GM08714 (cell line): ENCODE data around the gene RRP36.

Source experiments
- H3K4me3 ChIP-seq: fragments of 200-500 bp; sonication (Bioruptor generic); 2 replicates; pipeline ENCODE4 v1.5.1; 2014; ENCODE audit warnings: mild to moderate bottlenecking, low read length, inconsistent platforms
- ZNF274 ChIP-seq: IDR thresholded peaks from 2 replicates; pipeline ENCODE4 v1.6.1; 2012; ENCODE audit warnings: mild to moderate bottlenecking, low read depth, low read length

The RRP36 gene

DNA sequence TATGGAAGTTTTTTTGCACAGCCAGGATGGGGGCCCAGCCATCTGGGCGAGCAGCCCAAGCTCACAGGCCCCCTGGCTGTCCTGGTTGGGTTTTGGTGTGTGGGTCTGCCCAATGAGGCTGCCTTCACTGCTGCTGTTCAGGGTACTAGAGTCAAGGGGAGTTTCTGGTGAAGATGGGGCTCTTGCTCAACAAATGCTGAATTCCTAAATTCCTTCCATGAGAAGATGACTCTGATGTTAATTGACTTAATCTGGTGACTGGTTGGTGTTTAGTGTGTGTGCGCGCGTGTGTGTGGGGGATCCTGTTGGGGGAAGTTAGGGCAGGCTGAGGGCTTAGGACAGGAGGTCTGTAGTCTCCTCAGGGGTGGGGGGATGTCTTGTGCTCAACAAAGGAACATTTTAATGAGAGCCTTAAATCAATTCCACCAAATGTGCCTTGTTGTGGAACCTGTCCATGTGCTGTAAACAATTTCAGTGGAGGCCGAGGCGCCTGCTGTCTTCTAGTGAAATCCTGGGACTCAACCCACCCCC, 56.6 kb downstream of the RRP36 start:
- no peak for TF ChIP-seq ZNF274

DNA sequence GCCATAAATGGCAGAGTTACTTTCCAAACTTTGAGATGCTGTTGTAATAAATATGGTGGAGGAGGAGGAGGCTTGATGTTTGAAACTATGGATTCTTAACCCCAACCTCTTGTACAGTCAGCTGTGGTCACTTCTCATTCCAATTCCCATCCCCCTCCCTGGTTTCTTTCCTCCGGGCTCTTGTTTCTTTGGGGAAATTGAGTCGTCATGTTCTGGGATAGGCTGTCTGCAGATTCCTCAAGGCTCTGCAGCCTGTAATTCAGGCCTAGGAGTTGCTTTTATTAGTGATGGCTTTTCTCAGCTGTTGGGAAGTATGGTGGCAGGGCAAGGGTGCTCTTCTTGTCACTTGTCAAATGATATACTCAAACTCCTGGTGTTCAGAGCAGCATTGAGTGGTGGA, 57.3 kb downstream of the RRP36 start:
- H3K4me3 ChIP-seq = no peak overlapping the region
- no peak for TF ChIP-seq ZNF274

More for the DNA sequence above, 56.6 kb downstream of the RRP36 start:
- no peak overlapping the region for H3K4me3 ChIP-seq
